Type B pancreatic cell (in vitro differentiated cells): ENCODE data around the gene TMX4. TPM values are rescaled to one million over a fixed set of nuclear protein-coding genes. Genes with fewer than 3 reads are reported as not detected.
A peak's percentile ranks its signal among the peaks of the same experiment; 100 is the strongest.

Source experiments
- DNase-seq: peaks from one replicate; pipeline ENCODE4 v3.0.0; 2021; ENCODE audit warnings: mixed read lengths; ENCODE audit not compliant: unreplicated experiment; ENCODE audit errors: extremely low spot score
- H3K27ac Mint-ChIP-seq: 2 replicates; pipeline ENCODE4 v1.8.0; 2021; ENCODE audit warnings: mild to moderate bottlenecking, mixed read lengths
- H3K27me3 Mint-ChIP-seq: 2 replicates; pipeline ENCODE4 v1.8.0; 2021; ENCODE audit warnings: mixed read lengths
- H3K36me3 Mint-ChIP-seq: 2 replicates; pipeline ENCODE4 v1.8.0; 2021; ENCODE audit warnings: mixed read lengths
- H3K4me1 Mint-ChIP-seq: one replicate; pipeline ENCODE4 v1.8.0; 2021; ENCODE audit warnings: mixed read lengths; ENCODE audit not compliant: unreplicated experiment
- H3K4me3 Mint-ChIP-seq: 2 replicates; pipeline ENCODE4 v1.8.0; 2021; ENCODE audit warnings: mild to moderate bottlenecking, mixed read lengths
- H3K9me3 Mint-ChIP-seq: 2 replicates; pipeline ENCODE4 v1.8.0; 2021; ENCODE audit warnings: mixed read lengths
- CTCF ChIP-seq: fragments of 200-600 bp; sonication (generic); conservative IDR thresholded peaks from 2 replicates; pipeline ENCODE4 v1.5.0; 2021; ENCODE audit warnings: antibody characterized with exemption, mild to moderate bottlenecking
- total RNA-seq: library from RNA; stranded (reverse); gene quantifications from 2 replicates; pipeline ENCODE4 v1.2.1, GENCODE V29; 2021; ENCODE audit warnings: low replicate concordance

The TMX4 gene
- total RNA-seq, 1 donor from 2014 or later = 40.9 TPM

- peaks cover 13% of the 10 kb centered on the region for H3K36me3 Mint-ChIP-seq
- TF ChIP-seq CTCF = peak; percentile 72
- H3K9me3 Mint-ChIP-seq = no peaks in the 10 kb centered on the region
- no peak overlapping the region for H3K27ac Mint-ChIP-seq
- H3K27me3 Mint-ChIP-seq = no peaks in the 10 kb centered on the region
- DNase-seq = no peak
- peaks cover 5% of the 10 kb centered on the region for H3K4me1 Mint-ChIP-seq
- no peak overlapping the region for H3K4me3 Mint-ChIP-seq
These were observed 39.1 kb downstream of the TMX4 start for GRCh38 chr20:7980332-7981046.

GRCh38 chr20:7977709-7978108, 41.9 kb downstream of the TMX4 start:
- no peak for TF ChIP-seq CTCF
- H3K27me3 Mint-ChIP-seq = no peaks in the 10 kb centered on the region
- H3K36me3 Mint-ChIP-seq = peaks cover 13% of the 10 kb centered on the region
- no peak for DNase-seq
- no peak overlapping the region for H3K27ac Mint-ChIP-seq
- peaks cover 5% of the 10 kb centered on the region for H3K4me1 Mint-ChIP-seq
- no peaks in the 10 kb centered on the region for H3K9me3 Mint-ChIP-seq
- no peak overlapping the region for H3K4me3 Mint-ChIP-seq

GRCh38 chr20:7975851-7976414, 43.6 kb downstream of the TMX4 start:
- TF ChIP-seq CTCF = no peak
- H3K4me3 Mint-ChIP-seq = no peak overlapping the region
- no peak overlapping the region for H3K27ac Mint-ChIP-seq
- DNase-seq = no peak
- no peaks in the 10 kb centered on the region for H3K27me3 Mint-ChIP-seq
- no peaks in the 10 kb centered on the region for H3K9me3 Mint-ChIP-seq
- peaks cover 5% of the 10 kb centered on the region for H3K4me1 Mint-ChIP-seq
- H3K36me3 Mint-ChIP-seq = peaks cover 5% of the 10 kb centered on the region

GRCh38 chr20:7974785-7975435, 44.7 kb downstream of the TMX4 start:
- Mint-ChIP-seq H3K4me3 (no peak overlapping the region), H3K9me3 (no peaks in the 10 kb centered on the region), H3K27me3 (no peaks in the 10 kb centered on the region), H3K36me3 (peaks cover 5% of the 10 kb centered on the region), H3K4me1 (no peaks in the 10 kb centered on the region), H3K27ac (no peak overlapping the region)
- no peak for TF ChIP-seq CTCF
- no peak for DNase-seq

- no peaks in the 10 kb centered on the region for H3K4me1 Mint-ChIP-seq
- no peaks in the 10 kb centered on the region for H3K27me3 Mint-ChIP-seq
- no peak overlapping the region for H3K4me3 Mint-ChIP-seq
- H3K27ac Mint-ChIP-seq = no peak overlapping the region
- no peaks in the 10 kb centered on the region for H3K36me3 Mint-ChIP-seq
- no peak for TF ChIP-seq CTCF
- H3K9me3 Mint-ChIP-seq = no peaks in the 10 kb centered on the region
- DNase-seq = no peak
These were observed 47.9 kb downstream of the TMX4 start for GRCh38 chr20:7971536-7972280.
